HG03097 (cell line): ENCODE measurements around the gene CFAP70.

Experiments used
- ATAC-seq: cut with Tn5 transposase; IDR thresholded peaks from one replicate; pipeline ENCODE4 v1.9.1; 2021; ENCODE audit not compliant: unreplicated experiment, low FRiP score

The CFAP70 gene

GRCh38 chr10:73220989-73221388 is 137.7 kb downstream of the CFAP70 start:
- ATAC-seq, result no peak

GRCh38 chr10:73219384-73219783 is 139.3 kb downstream of the CFAP70 start:
- no peak for ATAC-seq

DNA sequence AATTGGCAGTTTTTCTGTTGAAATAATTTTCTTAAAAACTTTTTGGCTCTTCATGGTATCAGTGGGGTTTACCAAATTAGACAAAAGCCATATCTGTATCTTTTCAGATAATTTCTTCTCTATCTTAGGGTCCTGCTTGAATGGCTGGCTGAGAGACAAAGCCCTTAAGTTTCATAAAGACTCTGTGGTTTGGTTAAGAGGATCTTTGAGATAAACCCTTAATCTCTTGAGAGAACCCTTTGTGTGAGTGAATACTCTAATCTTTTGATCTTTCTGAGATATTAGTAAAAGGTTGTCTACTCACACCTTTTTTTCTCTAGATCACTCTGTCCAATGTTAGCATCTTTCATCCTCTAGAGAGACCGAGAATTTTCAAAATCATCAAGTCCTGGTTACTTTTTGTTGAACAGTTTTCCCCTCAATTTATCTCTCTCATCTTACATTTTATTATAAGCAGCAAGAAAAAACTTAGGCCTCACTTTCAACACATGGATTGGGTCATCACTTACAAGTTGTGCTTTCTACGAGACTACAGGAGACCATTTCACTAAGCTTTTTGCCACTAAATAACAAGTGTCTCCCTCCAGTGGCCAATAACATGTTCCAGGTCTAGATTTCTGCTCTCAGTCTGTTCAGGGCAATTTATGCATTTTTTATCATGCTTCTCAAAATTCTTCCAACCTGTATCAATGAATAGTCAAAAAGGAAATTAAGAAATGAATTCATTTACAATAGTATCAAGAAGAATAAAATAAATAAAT is 140.1 kb downstream of the CFAP70 start:
- no peak for ATAC-seq

DNA sequence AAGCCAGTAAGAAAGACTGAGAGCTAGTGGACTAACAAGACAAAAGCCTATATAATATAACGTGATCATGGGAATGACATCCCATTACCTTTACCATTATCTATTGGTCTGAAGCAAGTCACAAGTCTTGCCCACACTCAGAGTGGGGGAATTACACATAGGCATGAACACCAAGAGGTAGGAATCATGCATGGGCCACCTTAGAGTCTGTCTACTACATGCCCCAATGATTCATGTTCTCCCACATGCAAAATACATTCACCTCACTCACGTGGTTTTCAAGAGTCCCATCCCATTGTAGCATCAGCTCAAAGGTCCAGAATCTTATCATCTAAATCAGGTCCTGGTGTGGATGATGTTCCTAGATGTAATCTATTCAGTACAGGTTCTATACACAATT is 141.0 kb downstream of the CFAP70 start:
- no peak for ATAC-seq

GRCh38 chr10:73215749-73216148 is 142.9 kb downstream of the CFAP70 start:
- ATAC-seq, result no peak

- no peak for ATAC-seq
These were observed 147.4 kb downstream of the CFAP70 start for GRCh38 chr10:73211106-73211811.

DNA sequence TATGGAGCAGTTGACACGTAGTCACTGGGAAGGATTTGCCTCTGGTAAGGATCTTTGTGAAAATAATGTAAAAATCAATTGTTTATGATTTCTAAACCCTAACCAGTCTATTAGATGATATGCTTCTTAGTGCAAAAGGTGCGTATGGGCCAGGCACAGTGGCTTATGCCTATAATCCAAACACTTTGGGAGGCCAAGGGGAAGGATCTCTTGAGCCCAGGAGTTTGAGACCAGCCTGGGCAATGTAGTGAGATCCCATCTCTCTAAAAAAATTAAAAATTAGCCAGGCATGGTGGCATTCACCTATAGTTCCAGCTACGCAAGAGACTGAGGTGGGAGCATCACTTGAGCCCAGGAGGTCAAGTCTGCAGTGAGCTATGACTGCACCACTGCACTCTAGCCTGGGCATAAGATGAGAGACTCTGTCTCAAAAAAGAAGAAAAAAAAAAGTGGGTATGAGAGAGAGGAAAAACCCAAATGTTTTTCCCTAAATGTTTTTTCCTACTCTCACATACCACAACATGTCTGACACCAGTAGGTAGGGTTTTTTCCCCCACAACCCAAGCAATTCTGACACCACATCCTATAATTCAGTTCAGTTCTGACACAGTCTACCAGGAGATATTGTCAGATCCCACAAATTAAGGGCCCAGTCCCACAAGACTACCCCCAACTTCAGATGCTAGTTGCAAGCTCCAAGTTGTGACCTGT is 148.1 kb downstream of the CFAP70 start:
- no peak for ATAC-seq

DNA sequence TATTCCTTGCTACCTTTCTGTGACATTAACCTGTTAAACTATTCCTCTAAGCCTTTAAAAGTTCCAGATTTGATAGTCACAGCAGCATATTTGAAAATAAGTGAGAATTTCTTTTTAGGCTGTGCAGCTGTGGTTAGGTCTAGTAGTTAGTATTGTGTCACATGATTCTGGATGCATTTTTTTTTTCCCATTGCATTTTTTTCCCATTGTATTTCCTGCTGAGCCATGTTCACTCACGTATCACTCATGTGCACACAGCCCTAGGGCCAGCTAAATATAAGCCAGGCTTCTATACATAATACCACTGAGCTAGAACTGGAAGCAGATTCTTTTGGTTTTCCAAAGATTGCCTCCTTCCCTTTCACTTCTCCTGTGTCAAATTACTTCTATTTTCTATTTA is 149.0 kb downstream of the CFAP70 start:
- ATAC-seq, result no peak

- no peak for ATAC-seq
These were observed 150.8 kb downstream of the CFAP70 start for GRCh38 chr10:73207883-73208282.

GRCh38 chr10:73206385-73206784 is 152.3 kb downstream of the CFAP70 start:
- no peak for ATAC-seq

DNA sequence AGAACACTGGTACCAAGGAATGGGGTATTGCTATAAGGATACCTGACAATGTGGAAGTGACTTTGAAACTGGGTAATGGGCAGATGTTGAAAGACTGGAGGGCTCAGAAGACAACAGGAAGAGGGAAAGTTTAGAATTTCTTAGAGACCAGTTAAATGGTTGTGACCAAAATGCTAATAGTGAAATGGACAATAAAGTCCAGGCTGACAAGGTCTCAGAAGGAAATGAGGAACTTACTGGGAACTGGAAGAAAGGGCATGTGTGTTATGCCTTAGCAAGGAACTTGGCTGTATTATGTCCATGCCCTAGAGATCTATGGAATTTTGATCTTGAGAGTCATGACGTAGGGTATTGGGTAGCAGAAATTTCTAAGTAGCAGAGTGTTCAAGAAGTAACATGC is 152.8 kb downstream of the CFAP70 start:
- ATAC-seq, result no peak

DNA sequence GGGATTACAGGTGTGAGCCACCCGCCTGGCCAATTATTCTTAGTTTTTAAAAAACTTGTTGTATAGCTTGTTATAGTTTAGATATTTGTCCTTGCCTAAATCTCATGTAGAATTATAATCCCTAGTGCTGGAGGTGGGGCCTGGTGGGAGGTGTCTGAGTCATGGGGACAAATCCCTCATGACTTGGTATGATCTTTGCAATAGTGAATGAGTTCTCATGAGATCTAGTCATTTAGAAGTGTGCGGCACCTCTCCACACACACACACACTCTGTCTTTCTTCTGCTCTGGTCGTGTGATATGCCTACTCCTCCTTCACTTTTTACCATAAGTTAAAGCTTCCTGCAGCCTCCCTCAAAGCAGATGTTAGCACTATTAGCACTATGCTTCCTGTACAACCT is 153.6 kb downstream of the CFAP70 start:
- no peak for ATAC-seq
